Fibroblast of lung (primary cell): ENCODE data around the gene PPBP. TPM values are rescaled to one million over a fixed set of nuclear protein-coding genes. Genes with fewer than 3 reads are reported as not detected.

ENCODE experiments used
- DNase-seq, 2 donors: peaks; one replicate each; pipeline versions ENCODE4 v3.0.0 to v3.0.0-alpha.2; 2010; ENCODE audit warnings: low read depth in 2 of 2
- H2AFZ ChIP-seq: 2 replicates; pipeline ENCODE4 v1.5.1; 2012; ENCODE audit warnings: low read length, control low read depth, inconsistent platforms
- H3K27ac ChIP-seq: 2 replicates; pipeline ENCODE4 v1.5.1; 2011; ENCODE audit warnings: low read length, control low read depth; ENCODE audit not compliant: insufficient read depth
- H3K27me3 ChIP-seq: 2 replicates; pipeline ENCODE4 v1.5.1; 2011; ENCODE audit warnings: mild to moderate bottlenecking, low read length; ENCODE audit not compliant: control insufficient read depth, insufficient read depth
- H3K36me3 ChIP-seq: 2 replicates; pipeline ENCODE4 v1.5.1; 2011; ENCODE audit warnings: low read length; ENCODE audit not compliant: control insufficient read depth, insufficient read depth
- H3K4me1 ChIP-seq: 2 replicates; pipeline ENCODE4 v1.5.1; 2011; ENCODE audit warnings: low read length; ENCODE audit not compliant: control insufficient read depth, insufficient read depth; ENCODE audit errors: extremely low read depth
- H3K4me2 ChIP-seq: 2 replicates; pipeline ENCODE4 v1.5.1; 2011; ENCODE audit warnings: low read length, control low read depth; ENCODE audit not compliant: insufficient read depth; ENCODE audit errors: extremely low read depth
- H3K4me3 ChIP-seq, 4 experiments: fragments of 200-600 bp in 1 of 4; sonication (generic) in 1 of 4; replicated peaks in 1 of 4; 2 replicates each; pipeline ENCODE4 v1.5.1; 2011 to 2016; ENCODE audit warnings: low read length in 4 of 4, low read depth in 3 of 4, mild to moderate bottlenecking in 3 of 4, control low read depth in 2 of 4, inconsistent platforms in 1 of 4, mixed read lengths in 1 of 4; ENCODE audit not compliant: insufficient read depth in 1 of 4; ENCODE audit errors: control extremely low read depth in 1 of 4
- H3K79me2 ChIP-seq: 2 replicates; pipeline ENCODE4 v1.5.1; 2012; ENCODE audit warnings: mild to moderate bottlenecking, low read length, inconsistent platforms; ENCODE audit not compliant: control insufficient read depth, insufficient read depth
- H3K9ac ChIP-seq: 2 replicates; pipeline ENCODE4 v1.5.1; 2011; ENCODE audit warnings: mild to moderate bottlenecking, low read length, control low read depth; ENCODE audit not compliant: insufficient read depth
- H3K9me3 ChIP-seq: 2 replicates; pipeline ENCODE4 v1.5.1; 2012; ENCODE audit warnings: low read depth, low read length; ENCODE audit not compliant: control insufficient read depth, insufficient read depth
- H4K20me1 ChIP-seq: 2 replicates; pipeline ENCODE4 v1.5.1; 2011; ENCODE audit warnings: low read length; ENCODE audit not compliant: control insufficient read depth, insufficient read depth; ENCODE audit errors: extremely low read depth
- CTCF ChIP-seq, 2 donors: IDR thresholded peaks in 1 of 2; conservative IDR thresholded peaks in 1 of 2; 1 replicate in 1 of 2; 2 replicates in 1 of 2; pipeline ENCODE4 v1.5.1; 2011 to 2012; ENCODE audit warnings: low read length in 2 of 2, control low read depth in 1 of 2, inconsistent platforms in 1 of 2, low read depth in 1 of 2, mild to moderate bottlenecking in 1 of 2
- EZH2 ChIP-seq: IDR thresholded peaks from 2 replicates; pipeline ENCODE4 v1.5.1; 2012; ENCODE audit warnings: low read length, control low read depth, mild to moderate bottlenecking; ENCODE audit errors: missing control alignments
- polyA plus RNA-seq, 2 donors: library from polyadenylated mRNA; depleted of rRNA in 1 of 2; stranded (reverse) in 1 of 2; unstranded in 1 of 2; fragments of >200 nt; gene quantifications; 2 replicates each; pipeline ENCODE4 v1.2.1, GENCODE V29; 2011 to 2012; ENCODE audit warnings: missing spikeins in 1 of 2
- total RNA-seq: library from RNA; depleted of rRNA; stranded (reverse); fragments of >200 nt; gene quantifications from 2 replicates; pipeline ENCODE4 v1.2.1, GENCODE V29; 2014

The PPBP gene
- total and polyA plus RNA-seq, 2 donors (not counting 1 experiment from before 2014, with no cell fraction given) = not detected

GRCh38 chr4:73998040-73999011 is 10.3 kb upstream of the PPBP start, which contains the start of gene CXCL5:
TSS of gene CXCL5 (minus strand) at chr4:73998677. CDS start at chr4:73998581, 96 bp downstream.
- no peaks in the 10 kb centered on the region for H3K27me3 ChIP-seq
- peak within 1 kb of the TSS; percentile 94 for H2AFZ ChIP-seq
- peak within 1 kb of the TSS; percentile 26 to 45 (median 40) for H3K4me3 ChIP-seq
- H3K27ac ChIP-seq = peak within 1 kb of the TSS; percentile 8
- H3K4me2 ChIP-seq = peak within 1 kb of the TSS; percentile 90
- H3K4me1 ChIP-seq = no peaks in the 10 kb centered on the region
- TF ChIP-seq CTCF (conservative IDR thresholded peaks at IDR 0.05 in 1 of 2, IDR thresholded peaks at IDR 0.05 in 1 of 2; ENCODE audit: low read depth in 1 of 2, low read length in 2 of 2) = peak; percentile 20 to 26
- TF ChIP-seq EZH2 = no peak
- H3K79me2 ChIP-seq = no peaks in the 10 kb centered on the region
- H4K20me1 ChIP-seq = no peaks in the 10 kb centered on the region
- H3K9me3 ChIP-seq = no peaks in the 10 kb centered on the region
- H3K9ac ChIP-seq = no peak within 1 kb of the TSS
- peak; percentile 53 to 75 for DNase-seq
- no peaks in the 10 kb centered on the region for H3K36me3 ChIP-seq

GRCh38 chr4:73992050-73992449 is 4.1 kb upstream of the PPBP start:
- no peak for TF ChIP-seq CTCF (conservative IDR thresholded peaks at IDR 0.05 in 1 of 2, IDR thresholded peaks at IDR 0.05 in 1 of 2; ENCODE audit: low read depth in 1 of 2, low read length in 2 of 2)
- no peak for TF ChIP-seq EZH2
- DNase-seq = no peak
- Histone ChIP-seq H4K20me1 (no peaks in the 10 kb centered on the region), H3K9ac (no peak overlapping the region), H3K27me3 (no peaks in the 10 kb centered on the region), H3K79me2 (no peaks in the 10 kb centered on the region), H3K4me2 (no peak overlapping the region), H2AFZ (no peak overlapping the region), H3K9me3 (no peaks in the 10 kb centered on the region), H3K27ac (no peak overlapping the region), H3K36me3 (no peaks in the 10 kb centered on the region), H3K4me3 (no peak overlapping the region), H3K4me1 (no peaks in the 10 kb centered on the region)

- H3K79me2 ChIP-seq = no peaks in the 10 kb centered on the region
- no peak overlapping the region for H3K27ac ChIP-seq
- no peak overlapping the region for H3K4me3 ChIP-seq
- no peaks in the 10 kb centered on the region for H3K9me3 ChIP-seq
- H3K27me3 ChIP-seq = no peaks in the 10 kb centered on the region
- H3K4me1 ChIP-seq = no peaks in the 10 kb centered on the region
- no peak for DNase-seq
- H4K20me1 ChIP-seq = no peaks in the 10 kb centered on the region
- no peak overlapping the region for H2AFZ ChIP-seq
- no peak overlapping the region for H3K4me2 ChIP-seq
- no peak overlapping the region for H3K9ac ChIP-seq
- H3K36me3 ChIP-seq = no peaks in the 10 kb centered on the region
- TF ChIP-seq CTCF (conservative IDR thresholded peaks at IDR 0.05 in 1 of 2, IDR thresholded peaks at IDR 0.05 in 1 of 2; ENCODE audit: low read depth in 1 of 2, low read length in 2 of 2) = no peak
- no peak for TF ChIP-seq EZH2
Measured at GRCh38 chr4:73991742-73992000, 3.7 kb upstream of the PPBP start.
